HPDE6-E6E7 (cell line): Measurements from ENCODE around the gene LGALS9C.
"Not testable (repeated sequence)": the region's sequence is repeated elsewhere in the genome, so short reads cannot be mapped to it uniquely, and the experiment has no call there.

Experiments used
- DNase-seq: peaks from one replicate; pipeline ENCODE4 v3.0.0; 2011; ENCODE audit warnings: missing footprints; ENCODE audit errors: extremely low spot score

Gene LGALS9C

GRCh38 chr17:18476508-18477308 is at the start of gene LGALS9C:
Gene LGALS9C, plus strand, starts transcription at chr17:18476789. Its CDS starts 66 bp downstream, at chr17:18476855.
- DNase-seq: peak; percentile 5

- not testable (repeated sequence) for DNase-seq
Observed at GRCh38 chr17:18432206-18432605, 44.4 kb upstream of the LGALS9C start.

DNA sequence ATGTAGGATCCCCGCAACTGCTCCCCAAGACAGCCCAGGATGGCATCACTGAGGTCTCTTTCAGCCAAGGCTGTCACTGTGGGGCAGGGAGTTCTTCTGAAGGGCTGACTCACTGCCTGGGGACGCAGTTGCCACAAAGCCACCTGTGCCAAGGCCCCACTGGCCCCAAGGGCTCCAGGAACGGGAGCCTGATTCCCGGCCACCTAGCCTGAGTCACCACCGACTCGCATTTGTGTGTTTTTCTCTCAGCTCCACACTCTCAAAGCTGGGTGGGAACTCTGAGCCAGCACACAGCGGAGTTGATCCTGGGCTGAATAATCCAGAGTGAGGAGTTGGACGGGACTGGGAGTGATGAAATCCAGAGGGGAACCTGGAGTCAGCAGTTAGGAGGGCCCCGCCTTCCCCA is 37.1 kb upstream of the LGALS9C start:
- DNase-seq: not testable (repeated sequence)

DNA sequence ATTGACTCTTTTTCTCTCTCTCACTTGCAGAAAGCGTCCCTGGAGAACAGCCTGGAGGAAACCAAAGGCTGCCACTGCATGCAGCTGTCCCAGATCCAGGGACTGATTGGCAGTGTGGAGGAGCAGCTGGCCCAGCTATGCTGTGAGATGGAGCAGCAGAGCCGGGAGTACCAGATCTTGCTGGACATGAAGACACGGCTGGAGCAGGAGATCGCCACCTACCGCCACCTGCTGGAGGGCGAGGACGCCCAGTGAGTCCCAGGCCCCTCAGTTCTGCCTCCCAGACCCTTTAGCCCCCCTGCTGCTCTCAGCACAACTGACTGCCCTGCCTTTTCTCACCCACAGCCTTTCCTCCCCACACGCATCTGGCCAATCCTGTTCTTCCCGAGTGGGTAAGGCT is 34.5 kb upstream of the LGALS9C start:
- DNase-seq: not testable (repeated sequence)

DNA sequence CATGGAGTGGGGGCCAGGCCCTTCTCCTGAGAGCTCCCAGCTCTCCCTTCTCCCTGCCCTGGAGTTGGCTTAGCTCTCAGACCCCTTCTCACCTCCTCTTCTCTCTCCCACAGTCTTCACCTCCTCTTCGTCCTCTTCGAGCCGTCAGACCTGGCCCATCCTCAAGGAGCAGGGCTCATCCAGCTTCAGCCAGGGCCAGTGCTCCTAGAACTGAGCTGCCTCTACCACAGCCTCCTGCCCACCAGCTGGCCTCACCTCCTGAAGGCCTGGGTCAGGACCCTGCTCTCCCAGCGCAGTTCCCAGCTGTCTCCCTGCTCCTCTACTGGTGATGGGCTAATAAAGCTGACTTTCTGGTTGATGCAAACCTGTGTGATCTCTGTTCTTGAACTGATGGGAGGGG is 34.1 kb upstream of the LGALS9C start:
- not testable (repeated sequence) for DNase-seq

DNA sequence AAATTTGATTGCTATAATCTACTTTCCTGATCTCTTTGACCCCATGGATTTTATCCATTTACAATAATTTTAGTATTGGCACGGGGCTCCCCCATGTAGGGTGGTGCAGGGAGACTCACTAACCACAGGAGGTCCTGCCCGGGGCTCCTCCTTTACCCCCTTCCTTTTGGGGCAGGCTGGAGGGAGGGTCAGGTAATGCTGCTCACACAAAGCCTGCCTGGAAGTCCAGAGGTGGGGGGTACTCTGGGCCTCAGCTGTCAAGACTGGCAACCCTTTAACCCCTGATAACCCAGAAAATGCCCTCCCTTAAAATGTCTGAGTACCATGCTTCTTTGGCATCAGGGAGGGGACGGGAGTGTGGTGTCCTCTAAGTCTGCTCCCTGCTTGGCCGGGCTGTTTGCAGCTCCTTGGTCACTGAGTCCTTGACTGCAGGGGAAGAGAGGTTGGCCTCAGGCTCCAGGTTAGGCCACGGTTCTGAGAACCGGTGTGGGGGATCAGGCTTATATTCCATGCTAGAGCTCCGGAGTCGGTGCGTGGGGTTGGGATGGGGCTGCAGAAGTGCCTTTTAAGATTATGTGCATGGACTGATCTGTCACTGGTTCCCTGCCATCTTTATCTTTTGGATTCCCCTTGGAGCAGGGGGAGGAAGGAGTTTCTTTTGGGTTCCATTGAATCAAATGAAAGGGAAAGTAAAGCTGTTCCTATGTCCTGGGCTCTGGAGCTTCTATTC is 28.9 kb upstream of the LGALS9C start:
- DNase-seq: not testable (repeated sequence)

DNA sequence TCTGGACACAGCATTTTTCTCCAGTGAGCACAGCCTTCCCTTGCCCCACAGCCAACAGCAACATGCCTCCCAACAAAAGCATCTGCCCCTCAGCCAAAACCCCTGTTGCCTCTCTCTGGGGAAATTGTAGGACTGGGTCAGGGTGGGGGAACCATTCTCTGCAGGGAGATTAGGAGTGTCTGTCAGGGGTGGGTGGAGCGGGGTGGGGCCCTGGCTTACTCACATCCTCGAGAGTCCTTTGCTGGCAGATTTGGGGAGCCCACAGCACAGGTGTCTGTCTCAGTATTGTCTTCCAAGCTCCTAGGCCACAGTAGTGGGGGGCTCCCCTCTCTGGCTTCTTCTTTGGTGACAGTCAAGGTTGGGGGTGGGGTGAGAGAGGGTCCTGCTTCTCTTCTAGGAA is 28.3 kb upstream of the LGALS9C start:
- not testable (repeated sequence) for DNase-seq

- DNase-seq: not testable (repeated sequence)
Observed at GRCh38 chr17:18449833-18450232, 26.8 kb upstream of the LGALS9C start.

GRCh38 chr17:18450998-18451397 is 25.6 kb upstream of the LGALS9C start:
- not testable (repeated sequence) for DNase-seq

- DNase-seq: not testable (repeated sequence)
Observed at GRCh38 chr17:18451969-18452368, 24.6 kb upstream of the LGALS9C start.

GRCh38 chr17:18459035-18459434 is 17.6 kb upstream of the LGALS9C start:
- DNase-seq: not testable (repeated sequence)

DNA sequence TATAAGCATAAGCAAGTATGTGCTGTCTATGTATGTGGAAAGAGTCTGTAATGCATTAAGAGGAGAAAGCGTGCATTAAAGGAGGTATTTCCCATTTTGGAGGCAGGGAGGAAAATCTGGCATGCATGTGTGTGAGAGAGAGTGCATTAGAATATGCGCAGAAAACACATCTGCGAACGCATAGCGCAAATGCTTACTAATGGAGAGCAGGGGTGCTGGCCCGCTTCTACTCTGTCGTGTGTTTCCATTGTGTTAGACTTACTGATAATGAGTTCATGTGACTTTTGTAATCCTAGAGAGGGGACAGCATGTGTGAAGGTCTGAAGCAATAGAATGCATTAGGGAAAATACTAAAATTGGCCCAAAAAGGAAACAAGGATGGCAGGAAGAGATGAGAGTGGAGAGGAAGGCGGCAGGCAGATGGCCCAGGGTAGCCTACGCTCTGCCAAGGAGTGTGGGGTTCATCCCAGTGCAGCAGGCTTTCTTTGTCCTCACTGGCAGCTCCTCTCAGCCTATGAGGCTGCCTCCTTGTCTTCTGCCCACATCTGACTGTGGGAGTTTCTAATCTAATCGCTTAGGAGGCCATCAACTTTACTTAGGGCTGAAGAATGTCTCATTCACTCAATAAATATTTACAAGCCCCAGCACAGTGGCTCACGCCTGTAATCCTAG is 12.6 kb upstream of the LGALS9C start:
- not testable (repeated sequence) for DNase-seq

- not testable (repeated sequence) for DNase-seq
Observed at GRCh38 chr17:18466250-18466983, 10.2 kb upstream of the LGALS9C start.

DNA sequence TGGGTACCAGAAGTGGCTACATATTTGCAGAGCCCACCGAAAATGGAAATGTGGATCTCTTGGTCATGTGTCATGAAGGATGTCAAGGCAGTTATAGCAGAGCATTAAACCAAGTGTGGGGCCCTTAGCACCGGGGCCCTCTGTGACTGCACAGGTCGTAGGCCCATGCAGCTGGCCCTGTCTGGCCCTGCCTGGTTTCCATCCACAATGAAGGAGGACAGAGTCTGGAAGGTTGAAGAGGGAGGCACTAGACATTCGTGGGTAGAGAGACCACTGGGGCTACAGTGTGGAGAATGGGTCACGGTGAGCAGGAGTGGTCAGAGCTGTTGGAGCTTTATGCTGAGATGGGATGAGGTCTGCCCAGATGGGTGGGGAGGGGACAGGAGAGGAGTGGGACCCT is 9.6 kb upstream of the LGALS9C start:
- not testable (repeated sequence) for DNase-seq

DNA sequence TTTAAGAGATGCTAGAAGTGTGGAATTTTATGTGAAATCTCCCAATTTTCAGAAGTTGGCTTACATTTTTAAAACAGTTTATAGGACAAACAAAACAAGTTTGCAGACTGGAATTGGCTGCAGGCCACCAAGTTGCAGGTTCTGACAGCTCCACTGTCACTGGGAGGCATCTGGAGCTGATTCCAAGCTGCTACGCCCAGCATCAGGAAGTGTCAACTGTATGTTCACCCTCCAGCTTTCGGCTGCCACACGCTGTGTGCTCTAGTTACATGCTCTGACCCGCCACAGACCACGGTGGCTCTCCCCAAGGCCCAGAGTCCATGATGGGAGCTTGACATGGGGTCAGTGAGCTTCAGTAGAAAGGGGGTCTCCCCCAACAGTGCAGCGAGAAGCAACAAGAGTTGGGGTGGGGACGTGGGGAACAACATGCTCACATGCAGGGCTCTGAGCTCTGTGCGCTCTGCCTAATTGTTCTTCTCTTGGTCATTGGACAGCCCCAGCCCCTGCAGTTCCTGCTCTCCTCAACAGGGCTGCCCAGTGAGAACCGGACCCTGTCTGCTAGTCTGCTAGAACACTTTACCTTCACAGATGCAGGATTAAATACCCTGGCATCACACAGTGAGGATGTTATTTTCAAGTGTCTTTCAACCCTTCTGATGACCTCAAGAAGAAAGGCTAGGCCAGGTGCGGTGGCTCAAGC is 8.0 kb upstream of the LGALS9C start:
- DNase-seq: not testable (repeated sequence)

GRCh38 chr17:18469837-18470236 is 6.8 kb upstream of the LGALS9C start:
- not testable (repeated sequence) for DNase-seq

DNA sequence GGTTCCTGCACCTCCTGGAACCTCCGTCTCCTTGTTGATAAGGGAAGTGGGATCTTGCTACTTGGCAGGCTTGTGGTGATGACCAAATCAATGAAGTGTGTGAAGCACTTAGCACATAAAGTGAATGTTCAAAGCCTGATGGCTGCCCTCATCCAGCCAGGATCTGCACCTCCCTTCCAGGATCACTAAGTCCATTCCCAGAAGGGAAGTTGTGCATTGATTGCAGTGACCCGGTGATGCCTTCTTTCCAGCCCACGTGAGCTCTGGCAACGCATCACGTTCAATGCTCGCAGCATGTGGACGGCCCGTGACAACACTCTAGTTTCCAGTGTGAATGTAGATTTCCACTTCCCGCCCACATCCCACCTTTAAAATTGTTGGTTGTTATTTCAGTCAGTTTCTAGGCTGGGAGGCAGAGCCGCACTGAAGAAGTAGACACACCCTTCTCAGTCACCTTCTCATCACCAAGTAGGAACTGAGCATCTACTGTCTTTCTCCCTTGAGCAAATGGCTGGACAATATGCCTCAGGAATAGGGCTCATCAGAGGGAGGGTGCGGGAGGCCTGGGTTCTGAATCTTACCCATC is 6.2 kb upstream of the LGALS9C start:
- not testable (repeated sequence) for DNase-seq

- DNase-seq: not testable (repeated sequence)
Observed at GRCh38 chr17:18473967-18474366, 2.6 kb upstream of the LGALS9C start.

GRCh38 chr17:18474754-18475153 is 1.8 kb upstream of the LGALS9C start:
- DNase-seq: not testable (repeated sequence)

GRCh38 chr17:18477367-18477766 is 778 bp downstream of the LGALS9C start:
- not testable (repeated sequence) for DNase-seq
